Caco-2 (cell line): ENCODE measurements around the gene DSPP. TPM values are rescaled to one million over a fixed set of nuclear protein-coding genes. Genes with fewer than 3 reads are reported as not detected.

Experiments used
- BruUV-seq: library from RNA; stranded (reverse); fragments of 400-500 nt; replicated peaks from 2 replicates; lab custom pipeline; 2021; lab: Mats Ljungman, UMichigan
- CTCF ChIA-PET: fragments of 300-600 bp; sonication (Branson Sonifier 250); formaldehyde crosslinking; loops from one replicate; lab custom pipeline; 2022; ENCODE audit warnings: antibody characterized with exemption; lab: Charles Lee
- POLR2A ChIA-PET: fragments of 300-600 bp; sonication (Branson Sonifier 250); formaldehyde crosslinking; loops from one replicate; lab custom pipeline; 2022; ENCODE audit warnings: antibody characterized with exemption; lab: Charles Lee
- DNase-seq, 2 experiments: peaks; one replicate each; pipeline versions ENCODE4 v3.0.0 to v3.0.0-alpha.2; 2020 to 2022
- H3K27me3 ChIP-seq: replicated peaks from 2 replicates; pipeline ENCODE4 v1.6.0; 2011; ENCODE audit warnings: low read length; ENCODE audit not compliant: control insufficient read depth, insufficient read depth
- H3K36me3 ChIP-seq: 2 replicates; pipeline ENCODE4 v1.5.1; 2011; ENCODE audit warnings: low read length; ENCODE audit not compliant: control insufficient read depth, insufficient read depth
- H3K4me1 ChIP-seq: fragments of 250-450 bp; sonication (Bioruptor Pico); 2 replicates; pipeline ENCODE4 v1.5.1; 2020; ENCODE audit warnings: mild to moderate bottlenecking
- H3K4me3 ChIP-seq: 2 replicates; pipeline ENCODE4 v1.5.1; 2011; ENCODE audit warnings: low read depth, mild to moderate bottlenecking, control low read depth, low read length
- H3K9me3 ChIP-seq: fragments of 250-450 bp; sonication (Bioruptor Pico); 2 replicates; pipeline ENCODE4 v1.5.1; 2020; ENCODE audit warnings: mild to moderate bottlenecking, moderate library complexity
- H3K27ac Mint-ChIP-seq: one replicate; pipeline ENCODE4 v1.8.0; 2022; ENCODE audit warnings: mixed read lengths; ENCODE audit not compliant: unreplicated experiment
- H3K27me3 Mint-ChIP-seq: one replicate; pipeline ENCODE4 v1.8.0; 2022; ENCODE audit warnings: mixed read lengths; ENCODE audit not compliant: insufficient read depth, unreplicated experiment
- H3K36me3 Mint-ChIP-seq: one replicate; pipeline ENCODE4 v1.8.0; 2022; ENCODE audit warnings: mild to moderate bottlenecking, mixed read lengths; ENCODE audit not compliant: insufficient read depth, unreplicated experiment
- H3K4me1 Mint-ChIP-seq: one replicate; pipeline ENCODE4 v1.8.0; 2022; ENCODE audit warnings: low read depth, mixed read lengths; ENCODE audit not compliant: unreplicated experiment
- H3K4me3 Mint-ChIP-seq: one replicate; pipeline ENCODE4 v1.8.0; 2022; ENCODE audit warnings: mild to moderate bottlenecking, moderate library complexity, mixed read lengths; ENCODE audit not compliant: unreplicated experiment
- H3K9me3 Mint-ChIP-seq: one replicate; pipeline ENCODE4 v1.8.0; 2022; ENCODE audit warnings: mixed read lengths; ENCODE audit not compliant: unreplicated experiment
- CTCF ChIP-seq, 2 experiments: fragments of 200-600 bp in 1 of 2; IDR thresholded peaks; 1 replicate in 1 of 2; 2 replicates in 1 of 2; pipeline versions ENCODE4 v1.5.1 to v1.8.0; 2011 to 2022; ENCODE audit warnings: antibody characterized with exemption in 1 of 2, control low read depth in 1 of 2, inconsistent platforms in 1 of 2, low read depth in 1 of 2, low read length in 1 of 2, mild to moderate bottlenecking in 1 of 2, moderate library complexity in 1 of 2; ENCODE audit not compliant: insufficient read depth in 1 of 2, severe bottlenecking in 1 of 2, unreplicated experiment in 1 of 2
- intact Hi-C: fragments of 100-400 bp; cut with micrococcal nuclease; formaldehyde crosslinking; loops from one replicate; pipeline ENCODE4 v1.10.0; 2022; ENCODE audit not compliant: unreplicated experiment
- total RNA-seq: library from RNA; stranded (reverse); gene quantifications from 2 replicates; pipeline ENCODE4 v1.2.3, GENCODE V29; 2022

DSPP gene
- total RNA-seq, 1 experiment from 2014 or later: not detected

DNA sequence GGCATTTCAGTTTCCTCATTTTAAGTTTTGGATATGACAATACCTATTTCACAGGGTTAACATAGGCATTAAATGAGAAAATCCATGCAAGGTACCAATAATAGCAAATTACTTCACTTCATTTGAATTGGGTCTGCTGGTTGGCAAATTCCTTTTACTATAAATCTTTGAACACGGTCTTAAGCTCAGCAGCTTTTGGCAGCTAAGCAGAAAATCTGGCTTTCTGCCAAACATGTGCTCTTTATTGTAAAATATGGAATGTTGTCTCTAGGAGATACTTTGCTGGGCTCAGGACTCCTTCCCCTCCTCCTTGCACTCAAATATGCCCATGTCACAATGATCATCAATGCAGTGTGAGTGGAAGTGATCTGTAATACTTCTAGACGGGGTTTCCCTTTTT is 24.9 kb downstream of the DSPP start:
- intact Hi-C loops: no loop called here

DNA sequence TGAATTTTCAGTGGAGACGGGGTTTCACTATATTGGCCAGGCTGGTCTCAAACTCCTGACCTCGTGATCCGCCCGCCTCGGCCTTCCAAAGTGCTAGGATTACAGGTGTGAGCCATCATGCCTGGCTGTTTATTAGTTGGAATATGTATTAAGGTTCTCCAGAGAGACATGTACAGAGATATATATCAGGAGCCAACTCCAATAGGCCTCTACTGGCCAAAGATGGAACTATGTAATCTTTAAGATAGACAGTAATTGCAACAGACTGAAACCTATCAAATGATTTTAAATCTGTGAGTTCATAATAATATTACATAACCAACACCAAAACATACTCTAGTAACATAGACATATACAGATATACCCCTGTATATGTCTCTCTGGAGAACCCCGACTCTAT is 36.0 kb downstream of the DSPP start:
- Histone ChIP-seq H3K36me3 (no peaks in the 10 kb centered on the region), H3K9me3 (no peaks in the 10 kb centered on the region), H3K4me3 (no peak overlapping the region), H3K4me1 (no peaks in the 10 kb centered on the region), H3K27me3 (no peaks in the 10 kb centered on the region)
- Mint-ChIP-seq H3K36me3 (no peaks in the 10 kb centered on the region), H3K27me3 (peaks cover 1% of the 10 kb centered on the region), H3K4me1 (no peaks in the 10 kb centered on the region), H3K27ac (no peak overlapping the region), H3K4me3 (no peak overlapping the region), H3K9me3 (peaks cover 3% of the 10 kb centered on the region)
- no peak for DNase-seq
- intact Hi-C loops: loop anchor here (10.0 kb wide), 1 partner anchor 99 kb away; no protein-coding TSS in a partner anchor
- POLR2A ChIA-PET: no interaction called here
- no TSS peak for BruUV-seq
- CTCF ChIA-PET: no interaction called here
- no peak for TF ChIP-seq CTCF (IDR thresholded peaks at IDR 0.05; ENCODE audit: insufficient read depth in 1 of 2, low read depth in 1 of 2, low read length in 1 of 2, severe bottlenecking in 1 of 2, unreplicated experiment in 1 of 2)

More for the DNA sequence above, 24.9 kb downstream of the DSPP start:
- no peak overlapping the region for H3K27ac Mint-ChIP-seq
- no peak overlapping the region for H3K4me3 ChIP-seq
- no peaks in the 10 kb centered on the region for H3K4me1 ChIP-seq
- no peaks in the 10 kb centered on the region for H3K9me3 ChIP-seq
- BruUV-seq: no TSS peak
- no peaks in the 10 kb centered on the region for H3K36me3 Mint-ChIP-seq
- TF ChIP-seq CTCF (IDR thresholded peaks at IDR 0.05; ENCODE audit: insufficient read depth in 1 of 2, low read depth in 1 of 2, low read length in 1 of 2, severe bottlenecking in 1 of 2, unreplicated experiment in 1 of 2): no peak
- no peak overlapping the region for H3K4me3 Mint-ChIP-seq
- no peaks in the 10 kb centered on the region for H3K36me3 ChIP-seq
- no peaks in the 10 kb centered on the region for H3K4me1 Mint-ChIP-seq
- H3K27me3 Mint-ChIP-seq: peaks cover 5% of the 10 kb centered on the region
- H3K9me3 Mint-ChIP-seq: no peaks in the 10 kb centered on the region
- ChIA-PET CTCF (no interaction called here), POLR2A (no interaction called here)
- H3K27me3 ChIP-seq: no peaks in the 10 kb centered on the region
- no peak for DNase-seq

GRCh38 chr4:87649980-87650379 is 41.7 kb downstream of the DSPP start, which contains the start of gene DMP1:
Gene DMP1 (plus strand): TSS chr4:87650280. CDS start chr4:87656493, 6,213 bp downstream.
- Mint-ChIP-seq H3K27me3 (peaks cover 5% of the 10 kb centered on the region), H3K27ac (no peak within 1 kb of the TSS), H3K4me3 (no peak within 1 kb of the TSS), H3K4me1 (peaks cover 6% of the 10 kb centered on the region), H3K36me3 (no peaks in the 10 kb centered on the region), H3K9me3 (no peaks in the 10 kb centered on the region)
- CTCF ChIA-PET: no interaction called here
- DNase-seq: no peak
- Histone ChIP-seq H3K4me3 (no peak within 1 kb of the TSS), H3K36me3 (no peaks in the 10 kb centered on the region), H3K27me3 (no peaks in the 10 kb centered on the region), H3K9me3 (no peaks in the 10 kb centered on the region), H3K4me1 (no peaks in the 10 kb centered on the region)
- POLR2A ChIA-PET: no interaction called here
- no peak for TF ChIP-seq CTCF (IDR thresholded peaks at IDR 0.05; ENCODE audit: insufficient read depth in 1 of 2, low read depth in 1 of 2, low read length in 1 of 2, severe bottlenecking in 1 of 2, unreplicated experiment in 1 of 2)
- BruUV-seq: no TSS peak
- intact Hi-C loops: loop anchor here (10.0 kb wide), 1 partner anchor 105 kb away; no protein-coding TSS in a partner anchor
